Measurements from ENCODE around the gene MAP3K7CL. TPM values are rescaled to one million over a fixed set of nuclear protein-coding genes. Genes with fewer than 3 reads are reported as not detected.

MAP3K7CL gene
- total RNA-seq, 4 donors from 2014 or later = 4.9 to 17.3 (median 6.6) TPM

DNA sequence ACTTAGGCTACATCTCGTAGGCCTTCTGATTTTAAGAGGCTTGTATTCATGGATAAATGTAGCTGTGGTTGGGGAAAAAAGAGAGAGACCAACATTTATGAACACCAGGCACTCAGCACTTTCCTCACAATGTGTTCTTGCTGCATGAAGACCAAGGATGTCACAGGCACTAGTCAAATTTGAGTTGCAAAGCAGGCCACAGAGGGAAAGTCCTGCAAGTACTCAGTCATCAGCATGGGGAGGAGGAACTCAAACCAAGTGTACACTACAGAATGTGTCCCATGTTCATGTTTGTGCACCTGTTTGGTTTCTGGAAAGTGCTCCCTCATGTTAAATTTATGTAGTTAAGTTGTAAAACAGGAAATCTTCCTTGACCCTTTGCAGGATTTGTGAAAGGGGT lies 8.7 kb upstream of the MAP3K7CL start:
- Histone ChIP-seq H3K36me3 (no peaks in the 10 kb centered on the region), H3K4me3 (peak overlapping the region in 2 of 4 donors; percentile 8 to 24), H3K9me3 (no peaks in the 10 kb centered on the region), H3K27me3 (no peaks in the 10 kb centered on the region), H3K27ac (peak overlapping the region in 1 of 4 donors; percentile 62), H3K4me1 (no peaks in the 10 kb centered on the region)
- peak in 2 of 3 donors; percentile 52 to 61 for DNase-seq
- TF ChIP-seq, protein P1, sequence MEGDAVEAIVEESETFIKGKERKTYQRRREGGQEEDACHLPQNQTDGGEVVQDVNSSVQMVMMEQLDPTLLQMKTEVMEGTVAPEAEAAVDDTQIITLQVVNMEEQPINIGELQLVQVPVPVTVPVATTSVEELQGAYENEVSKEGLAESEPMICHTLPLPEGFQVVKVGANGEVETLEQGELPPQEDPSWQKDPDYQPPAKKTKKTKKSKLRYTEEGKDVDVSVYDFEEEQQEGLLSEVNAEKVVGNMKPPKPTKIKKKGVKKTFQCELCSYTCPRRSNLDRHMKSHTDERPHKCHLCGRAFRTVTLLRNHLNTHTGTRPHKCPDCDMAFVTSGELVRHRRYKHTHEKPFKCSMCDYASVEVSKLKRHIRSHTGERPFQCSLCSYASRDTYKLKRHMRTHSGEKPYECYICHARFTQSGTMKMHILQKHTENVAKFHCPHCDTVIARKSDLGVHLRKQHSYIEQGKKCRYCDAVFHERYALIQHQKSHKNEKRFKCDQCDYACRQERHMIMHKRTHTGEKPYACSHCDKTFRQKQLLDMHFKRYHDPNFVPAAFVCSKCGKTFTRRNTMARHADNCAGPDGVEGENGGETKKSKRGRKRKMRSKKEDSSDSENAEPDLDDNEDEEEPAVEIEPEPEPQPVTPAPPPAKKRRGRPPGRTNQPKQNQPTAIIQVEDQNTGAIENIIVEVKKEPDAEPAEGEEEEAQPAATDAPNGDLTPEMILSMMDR (IDR thresholded peaks at IDR 0.05) = no peak
- TF ChIP-seq POLR2A (IDR thresholded peaks at IDR 0.05) = no peak

DNA sequence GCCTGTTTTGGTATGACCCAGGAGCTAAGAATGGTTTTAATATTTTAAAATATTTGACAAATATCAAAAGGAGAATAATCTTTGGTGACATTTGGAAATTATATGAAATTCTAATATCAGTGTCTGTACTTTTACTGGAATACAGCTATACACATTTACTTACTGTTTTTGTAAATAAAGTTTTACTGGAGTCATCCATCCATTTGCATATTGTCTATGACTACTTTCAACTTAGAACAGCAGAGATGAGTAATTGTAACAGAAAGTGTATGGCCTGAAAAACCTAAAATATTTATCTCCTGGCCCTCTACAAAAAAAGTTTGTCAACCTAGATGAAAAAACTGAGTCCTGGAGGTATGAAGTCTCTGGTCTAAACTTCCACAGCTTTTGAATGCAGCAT lies 5.8 kb upstream of the MAP3K7CL start:
- no peak for DNase-seq
- TF ChIP-seq POLR2A (IDR thresholded peaks at IDR 0.05) = no peak
- TF ChIP-seq, protein P1 (IDR thresholded peaks at IDR 0.05) = no peak
- H3K27me3 ChIP-seq = no peaks in the 10 kb centered on the region
- H3K4me3 ChIP-seq = no peak overlapping the region
- H3K4me1 ChIP-seq = no peaks in the 10 kb centered on the region
- H3K9me3 ChIP-seq = no peaks in the 10 kb centered on the region
- no peaks in the 10 kb centered on the region for H3K36me3 ChIP-seq
- H3K27ac ChIP-seq = no peak overlapping the region

DNA sequence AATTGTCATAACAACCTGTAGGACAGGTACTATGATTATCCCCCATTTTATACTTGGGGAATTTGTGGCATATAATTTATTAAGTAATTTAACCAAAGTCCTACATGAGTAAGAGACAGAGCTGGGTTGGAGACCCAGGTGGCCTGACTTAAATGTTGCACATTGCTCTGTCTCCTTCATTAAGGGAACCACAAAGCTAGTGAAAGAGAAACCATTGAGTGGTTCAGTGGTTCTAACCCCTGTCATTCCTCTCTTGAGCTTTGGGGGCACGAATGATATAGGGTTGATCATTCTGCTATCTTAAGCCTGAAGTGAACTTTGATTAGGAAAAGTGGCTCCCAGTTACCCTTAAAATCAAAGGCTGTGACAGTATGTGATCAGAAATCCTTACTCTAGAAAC lies 5.3 kb upstream of the MAP3K7CL start:
- H3K27me3 ChIP-seq = no peaks in the 10 kb centered on the region
- no peaks in the 10 kb centered on the region for H3K4me1 ChIP-seq
- H3K36me3 ChIP-seq = no peaks in the 10 kb centered on the region
- no peak for DNase-seq
- H3K27ac ChIP-seq = no peak overlapping the region
- H3K9me3 ChIP-seq = no peaks in the 10 kb centered on the region
- no peak for TF ChIP-seq POLR2A (IDR thresholded peaks at IDR 0.05)
- TF ChIP-seq, protein P1 (IDR thresholded peaks at IDR 0.05) = no peak
- no peak overlapping the region for H3K4me3 ChIP-seq

DNA sequence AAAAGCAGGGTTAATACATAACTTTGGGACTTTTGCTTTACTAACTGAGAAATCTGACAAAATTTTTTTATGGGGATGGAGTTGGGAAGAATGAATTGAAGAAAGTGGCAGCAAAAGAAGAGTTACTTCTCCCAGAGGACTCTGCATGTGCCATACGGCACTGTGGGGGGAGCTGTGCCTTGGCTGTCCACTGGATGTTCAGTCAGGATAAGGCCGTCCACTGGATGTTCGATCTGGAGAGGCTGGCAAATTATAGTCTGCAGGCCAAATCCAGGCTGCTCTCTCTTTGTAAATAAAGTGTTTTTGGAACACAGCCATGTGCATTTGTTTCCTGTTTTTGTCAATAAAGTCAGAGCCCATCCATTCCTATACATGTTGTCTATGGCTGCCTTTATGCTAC lies 4.5 kb upstream of the MAP3K7CL start:
- no peak for TF ChIP-seq POLR2A (IDR thresholded peaks at IDR 0.05)
- TF ChIP-seq, protein P1 (IDR thresholded peaks at IDR 0.05) = no peak
- Histone ChIP-seq H3K9me3 (no peaks in the 10 kb centered on the region), H3K4me3 (no peak overlapping the region), H3K27me3 (no peaks in the 10 kb centered on the region), H3K36me3 (no peaks in the 10 kb centered on the region), H3K4me1 (no peaks in the 10 kb centered on the region), H3K27ac (no peak overlapping the region)
- DNase-seq = no peak

DNA sequence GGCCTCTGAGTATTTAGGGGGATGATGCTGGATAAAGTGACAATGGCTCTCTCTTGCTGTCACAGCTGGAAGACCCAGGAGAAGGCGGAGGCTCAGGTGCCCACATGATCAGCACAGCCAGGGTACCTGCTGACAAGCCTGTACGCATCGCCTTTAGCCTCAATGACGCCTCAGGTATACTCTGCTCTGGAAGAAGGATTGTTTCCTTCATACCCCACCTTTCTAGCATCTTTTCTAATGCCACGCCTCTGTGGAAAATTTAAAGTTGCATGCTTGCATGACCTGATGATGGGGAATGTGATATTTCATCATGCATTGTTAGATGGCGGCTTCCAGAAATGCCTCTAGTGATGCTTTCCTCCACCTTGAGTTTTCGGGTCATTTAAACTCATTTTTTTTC lies 2.8 kb downstream of the MAP3K7CL start:
- TF ChIP-seq, protein P1 (IDR thresholded peaks at IDR 0.05) = no peak
- TF ChIP-seq POLR2A (IDR thresholded peaks at IDR 0.05) = no peak
- no peaks in the 10 kb centered on the region for H3K9me3 ChIP-seq
- no peaks in the 10 kb centered on the region for H3K27me3 ChIP-seq
- no peaks in the 10 kb centered on the region for H3K36me3 ChIP-seq
- H3K4me3 ChIP-seq = no peak overlapping the region
- DNase-seq = no peak
- H3K4me1 ChIP-seq = no peaks in the 10 kb centered on the region
- H3K27ac ChIP-seq = no peak overlapping the region

DNA sequence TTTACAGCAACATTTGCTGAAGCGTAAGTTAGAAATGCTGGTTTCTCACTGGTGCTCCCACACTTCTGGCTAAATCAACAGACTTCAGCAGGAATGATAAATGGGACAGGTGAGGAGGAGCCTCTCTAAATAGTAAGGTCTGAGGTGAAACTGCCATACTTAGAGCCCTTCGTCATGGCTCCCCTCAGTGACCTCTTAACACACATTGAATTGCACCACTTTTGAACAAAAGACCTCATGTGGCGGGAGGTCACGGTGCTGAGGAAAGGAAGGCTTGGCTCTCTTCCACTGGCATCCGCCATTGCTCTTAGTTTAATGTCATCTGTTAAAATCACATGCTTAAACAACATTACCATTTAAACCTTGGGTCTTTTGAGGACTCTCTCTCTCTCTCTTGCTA lies 3.4 kb downstream of the MAP3K7CL start:
- no peak for DNase-seq
- H3K9me3 ChIP-seq = no peaks in the 10 kb centered on the region
- H3K4me3 ChIP-seq = no peak overlapping the region
- no peaks in the 10 kb centered on the region for H3K36me3 ChIP-seq
- TF ChIP-seq, protein P1 (IDR thresholded peaks at IDR 0.05) = no peak
- no peaks in the 10 kb centered on the region for H3K4me1 ChIP-seq
- no peak overlapping the region for H3K27ac ChIP-seq
- H3K27me3 ChIP-seq = no peaks in the 10 kb centered on the region

Data from Peyer's patch (tissue), 4 donors.